BE2C (cell line): ENCODE measurements around the gene APAF1.

Experiments used
- DNase-seq: peaks from one replicate; pipeline ENCODE4 v3.0.0-alpha.2; 2020
- H3K27me3 ChIP-seq: fragments of 250-450 bp; sonication (Bioruptor Pico); 2 replicates; pipeline ENCODE4 v1.5.1; 2020; ENCODE audit warnings: mild to moderate bottlenecking
- H3K36me3 ChIP-seq: fragments of 250-450 bp; sonication (Bioruptor Pico); 2 replicates; pipeline ENCODE4 v1.5.1; 2020; ENCODE audit warnings: mild to moderate bottlenecking
- H3K4me1 ChIP-seq: fragments of 250-450 bp; sonication (Bioruptor Pico); 2 replicates; pipeline ENCODE4 v1.5.1; 2020
- H3K4me3 ChIP-seq: 2 replicates; pipeline ENCODE4 v1.5.1; 2011; ENCODE audit warnings: low read depth, low read length
- H3K9me3 ChIP-seq: fragments of 250-450 bp; sonication (Bioruptor Pico); 2 replicates; pipeline ENCODE4 v1.5.1; 2020
- TF ChIP-seq, protein P1 (sequence below): IDR thresholded peaks from 2 replicates; pipeline ENCODE4 v1.5.1; 2012; ENCODE audit warnings: mild to moderate bottlenecking, low read depth, low read length

Gene APAF1

DNA sequence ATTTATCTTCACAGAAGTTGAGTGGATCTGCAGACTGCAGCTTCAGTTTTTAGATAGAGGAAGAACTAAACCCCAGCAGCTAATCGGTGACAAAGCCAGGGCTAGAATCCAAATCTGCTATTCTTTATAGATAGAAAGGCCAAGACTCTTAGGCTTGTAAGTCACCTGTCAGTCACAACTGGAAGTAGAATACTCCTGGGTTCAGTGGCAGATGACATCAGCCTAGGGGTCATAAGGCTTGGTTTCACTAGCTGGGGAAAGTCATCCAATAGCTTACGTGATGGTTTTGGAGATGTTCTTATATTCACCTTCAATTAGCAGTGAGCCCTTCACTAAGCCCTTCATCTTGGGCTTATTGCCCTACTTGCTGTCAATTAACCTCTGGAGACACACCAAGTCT lies 93.4 kb downstream of the APAF1 start:
- H3K4me1 ChIP-seq = peaks cover 14% of the 10 kb centered on the region
- no peaks in the 10 kb centered on the region; the same call in 1 of the 2 replicates for H3K27me3 ChIP-seq
- TF ChIP-seq, protein P1, sequence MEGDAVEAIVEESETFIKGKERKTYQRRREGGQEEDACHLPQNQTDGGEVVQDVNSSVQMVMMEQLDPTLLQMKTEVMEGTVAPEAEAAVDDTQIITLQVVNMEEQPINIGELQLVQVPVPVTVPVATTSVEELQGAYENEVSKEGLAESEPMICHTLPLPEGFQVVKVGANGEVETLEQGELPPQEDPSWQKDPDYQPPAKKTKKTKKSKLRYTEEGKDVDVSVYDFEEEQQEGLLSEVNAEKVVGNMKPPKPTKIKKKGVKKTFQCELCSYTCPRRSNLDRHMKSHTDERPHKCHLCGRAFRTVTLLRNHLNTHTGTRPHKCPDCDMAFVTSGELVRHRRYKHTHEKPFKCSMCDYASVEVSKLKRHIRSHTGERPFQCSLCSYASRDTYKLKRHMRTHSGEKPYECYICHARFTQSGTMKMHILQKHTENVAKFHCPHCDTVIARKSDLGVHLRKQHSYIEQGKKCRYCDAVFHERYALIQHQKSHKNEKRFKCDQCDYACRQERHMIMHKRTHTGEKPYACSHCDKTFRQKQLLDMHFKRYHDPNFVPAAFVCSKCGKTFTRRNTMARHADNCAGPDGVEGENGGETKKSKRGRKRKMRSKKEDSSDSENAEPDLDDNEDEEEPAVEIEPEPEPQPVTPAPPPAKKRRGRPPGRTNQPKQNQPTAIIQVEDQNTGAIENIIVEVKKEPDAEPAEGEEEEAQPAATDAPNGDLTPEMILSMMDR = no peak
- H3K4me3 ChIP-seq = no peak overlapping the region
- no peaks in the 10 kb centered on the region for H3K36me3 ChIP-seq
- DNase-seq = no peak
- H3K9me3 ChIP-seq = no peaks in the 10 kb centered on the region

DNA sequence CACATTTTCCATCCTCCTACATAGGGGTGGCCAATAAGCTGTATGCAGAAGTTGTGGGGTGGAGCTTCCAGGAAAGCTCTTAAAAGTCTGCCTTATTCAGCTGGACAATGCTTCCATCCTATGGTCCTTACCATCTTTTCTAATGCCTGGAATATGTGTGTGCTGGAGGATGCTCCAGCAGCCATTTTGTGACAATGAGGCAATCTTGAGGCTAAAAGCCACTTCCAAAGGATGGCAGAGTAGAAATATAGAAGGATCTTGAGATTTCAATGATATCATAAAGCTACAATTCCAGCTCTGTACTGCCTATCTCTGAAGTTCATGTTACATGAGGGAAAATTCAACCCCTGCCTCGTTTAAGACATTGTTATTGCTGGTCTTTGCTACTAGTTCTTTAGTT lies 95.7 kb downstream of the APAF1 start:
- Histone ChIP-seq H3K27me3 (peaks cover 5% of the 10 kb centered on the region), H3K36me3 (no peaks in the 10 kb centered on the region), H3K9me3 (no peaks in the 10 kb centered on the region), H3K4me1 (peaks cover 14% of the 10 kb centered on the region), H3K4me3 (no peak overlapping the region)
- DNase-seq = no peak
- TF ChIP-seq, protein P1 = no peak

DNA sequence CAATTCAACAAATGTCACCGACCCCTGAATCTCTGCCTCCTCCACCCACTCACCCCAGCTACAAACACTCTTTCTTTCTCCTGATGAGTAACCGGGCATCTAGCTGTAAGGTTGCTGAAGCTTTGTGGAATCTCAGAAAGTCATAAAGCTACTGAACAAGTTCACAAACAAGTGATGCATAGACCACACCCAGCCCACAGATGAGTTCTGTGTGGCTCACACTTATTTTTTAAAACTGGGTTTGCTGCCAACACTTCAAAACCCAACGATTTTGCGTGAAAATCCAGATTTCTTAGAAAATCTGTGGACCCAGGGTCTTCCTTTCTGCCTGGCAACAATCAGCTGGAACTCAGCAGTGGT lies 96.1 kb downstream of the APAF1 start:
- DNase-seq = no peak
- Histone ChIP-seq H3K4me1 (peaks cover 12% of the 10 kb centered on the region), H3K9me3 (no peaks in the 10 kb centered on the region), H3K4me3 (no peak overlapping the region), H3K36me3 (no peaks in the 10 kb centered on the region), H3K27me3 (peaks cover 9% of the 10 kb centered on the region)
- TF ChIP-seq, protein P1 = no peak

DNA sequence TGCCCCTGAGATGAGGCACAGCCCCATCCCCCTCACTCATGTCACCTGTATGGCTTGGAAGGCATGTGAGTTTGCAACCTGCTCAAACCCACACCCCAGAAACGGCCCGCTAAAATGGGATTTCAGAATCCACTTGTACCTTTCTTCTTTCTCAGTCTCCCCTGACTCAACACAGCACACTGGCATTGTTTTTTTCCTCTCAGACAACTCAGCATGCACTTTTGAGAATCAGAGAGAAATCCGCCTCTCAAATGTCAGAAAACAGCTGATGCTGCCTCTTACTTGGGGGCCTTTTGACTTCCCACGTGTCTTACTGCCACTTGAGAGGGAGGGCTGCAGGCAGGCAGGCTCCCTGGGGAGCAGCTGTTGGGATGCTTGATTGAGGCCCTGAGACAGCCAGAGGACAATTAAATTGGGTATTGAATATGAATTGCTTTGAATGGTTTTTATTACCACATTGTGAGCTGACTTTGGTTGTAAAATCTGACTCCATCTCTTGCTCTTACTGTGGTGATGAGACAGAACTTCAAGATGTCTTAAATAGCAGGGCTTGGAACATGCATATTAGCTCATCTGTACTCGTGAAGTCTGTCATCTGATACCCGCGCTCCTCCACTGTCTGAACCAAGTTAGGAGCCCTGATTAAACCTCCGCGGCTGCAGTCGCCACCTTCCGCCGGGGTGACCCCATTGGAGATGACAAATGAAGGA lies 96.6 kb downstream of the APAF1 start:
- Histone ChIP-seq H3K4me1 (peaks cover 6% of the 10 kb centered on the region), H3K27me3 (peaks cover 14% of the 10 kb centered on the region), H3K9me3 (no peaks in the 10 kb centered on the region), H3K4me3 (no peak overlapping the region), H3K36me3 (no peaks in the 10 kb centered on the region)
- TF ChIP-seq, protein P1 = no peak
- no peak for DNase-seq

DNA sequence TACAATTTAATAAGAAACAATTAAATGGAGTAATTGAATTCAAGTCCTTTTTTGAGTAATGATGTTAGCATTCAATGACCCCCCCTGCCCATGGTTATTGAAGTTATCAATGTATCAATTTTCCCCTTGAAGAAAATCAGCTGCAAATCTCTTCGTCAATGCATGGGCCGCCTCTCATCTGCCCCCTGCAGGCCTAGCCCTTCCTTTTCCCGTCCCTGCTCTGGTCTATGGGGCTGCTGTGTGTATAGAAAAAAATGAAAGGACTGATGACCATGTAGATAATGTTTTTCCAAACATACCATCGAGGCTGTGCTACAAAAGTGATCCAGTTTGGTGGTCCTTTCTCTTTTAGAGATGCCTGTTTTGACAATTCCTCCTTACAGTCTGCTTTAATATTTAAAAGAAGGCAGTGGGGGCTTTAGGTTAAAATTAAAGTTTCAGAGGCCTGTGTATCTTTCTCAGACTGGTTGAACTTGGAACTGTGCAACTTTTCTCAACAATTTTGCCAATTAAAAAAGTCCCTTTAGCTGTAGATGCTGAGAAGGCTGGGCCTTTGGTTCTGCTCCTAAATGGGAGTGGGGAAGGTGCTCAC lies 98.4 kb downstream of the APAF1 start:
- no peak overlapping the region for H3K4me3 ChIP-seq
- H3K4me1 ChIP-seq = no peaks in the 10 kb centered on the region
- peaks cover 26% of the 10 kb centered on the region for H3K27me3 ChIP-seq
- H3K9me3 ChIP-seq = no peaks in the 10 kb centered on the region
- H3K36me3 ChIP-seq = no peaks in the 10 kb centered on the region
- TF ChIP-seq, protein P1 = peak; percentile 91
- DNase-seq = peak; percentile 58

DNA sequence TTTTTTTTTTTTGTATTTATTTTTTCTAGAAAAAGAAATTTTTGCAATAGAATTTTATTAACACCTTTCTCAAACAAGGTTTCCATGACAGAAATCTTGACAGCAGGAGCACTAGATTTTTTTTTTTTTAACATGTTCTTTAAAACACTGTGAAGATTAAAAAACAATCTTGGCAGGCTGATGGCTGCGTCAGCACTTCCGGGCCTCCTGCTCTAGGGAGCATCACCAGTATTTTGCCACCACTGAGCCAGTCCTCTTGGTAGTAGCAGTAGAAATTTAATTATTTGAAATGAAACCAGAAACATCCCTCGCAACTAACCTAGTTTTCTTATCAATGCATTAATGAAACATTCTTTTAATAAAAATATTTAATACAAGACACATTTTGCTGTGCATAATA lies 99.6 kb downstream of the APAF1 start:
- TF ChIP-seq, protein P1 = no peak
- DNase-seq = no peak

More for the DNA sequence above, 99.6 kb downstream of the APAF1 start:
- H3K36me3 ChIP-seq = no peaks in the 10 kb centered on the region
- H3K27me3 ChIP-seq = peaks cover 26% of the 10 kb centered on the region
- H3K4me3 ChIP-seq = no peak overlapping the region
- H3K4me1 ChIP-seq = no peaks in the 10 kb centered on the region
- no peaks in the 10 kb centered on the region for H3K9me3 ChIP-seq
